NCI-H82 treated with DMSO at 0.1 percent for 48 hours (cell line): ENCODE results near the gene IPCEF1.

ENCODE experiments used
- DNase-seq: peaks from one replicate; lab custom pipeline; 2025; ENCODE audit not compliant: unreplicated experiment; lab: John Stamatoyannopoulos, UW

The IPCEF1 gene

GRCh38 chr6:154373971-154374370 is 17.4 kb upstream of the IPCEF1 start:
- no peak for DNase-seq

- DNase-seq: no peak
Measured at GRCh38 chr6:154371281-154371680, 14.7 kb upstream of the IPCEF1 start.

GRCh38 chr6:154370545-154370944 is 13.9 kb upstream of the IPCEF1 start:
- peak; percentile 8 for DNase-seq

GRCh38 chr6:154367839-154368695 is 11.5 kb upstream of the IPCEF1 start:
- no peak for DNase-seq

GRCh38 chr6:154367336-154367735 is 10.7 kb upstream of the IPCEF1 start:
- DNase-seq: no peak

GRCh38 chr6:154363821-154364220 is 7.2 kb upstream of the IPCEF1 start:
- no peak for DNase-seq

GRCh38 chr6:154361476-154361875 is 4.9 kb upstream of the IPCEF1 start:
- no peak for DNase-seq

GRCh38 chr6:154360476-154360875 is 3.9 kb upstream of the IPCEF1 start:
- no peak for DNase-seq

GRCh38 chr6:154359679-154360078 is 3.1 kb upstream of the IPCEF1 start:
- no peak for DNase-seq

GRCh38 chr6:154359161-154359574 is 2.6 kb upstream of the IPCEF1 start:
- DNase-seq: peak; percentile 38

- no peak for DNase-seq
Measured at GRCh38 chr6:154358019-154358545, 1.5 kb upstream of the IPCEF1 start.

- DNase-seq: no peak
Measured at GRCh38 chr6:154356113-154356512, 490 bp downstream of the IPCEF1 start.

GRCh38 chr6:154354265-154354777 is 2.3 kb downstream of the IPCEF1 start:
- DNase-seq: no peak

GRCh38 chr6:154353626-154354025 is 3.0 kb downstream of the IPCEF1 start:
- no peak for DNase-seq

- no peak for DNase-seq
Measured at GRCh38 chr6:154352898-154353585, 3.6 kb downstream of the IPCEF1 start.

- no peak for DNase-seq
Measured at GRCh38 chr6:154350293-154350692, 6.3 kb downstream of the IPCEF1 start.

GRCh38 chr6:154347981-154348380 is 8.6 kb downstream of the IPCEF1 start:
- DNase-seq: no peak

GRCh38 chr6:154345811-154346210 is 10.8 kb downstream of the IPCEF1 start:
- DNase-seq: no peak

- no peak for DNase-seq
Measured at GRCh38 chr6:154343473-154344308, 12.9 kb downstream of the IPCEF1 start.

- no peak for DNase-seq
Measured at GRCh38 chr6:154341871-154342270, 14.7 kb downstream of the IPCEF1 start.

- no peak for DNase-seq
Measured at GRCh38 chr6:154341336-154341735, 15.3 kb downstream of the IPCEF1 start.
